Prostate gland (tissue), 2 donors: ENCODE measurements around the gene COL11A2. TPM values are rescaled to one million over a fixed set of nuclear protein-coding genes. Genes with fewer than 3 reads are reported as not detected.

Experiments used
- DNase-seq: peaks from one replicate; pipeline ENCODE4 v3.0.0-alpha.2; 2019; ENCODE audit warnings: low spot score
- H3K27ac ChIP-seq, 2 donors: fragments of 200-600 bp; sonication (generic); 2 replicates each; pipeline ENCODE4 v1.5.1; 2017 to 2019
- H3K27me3 ChIP-seq: fragments of 200-600 bp; sonication (generic); replicated peaks from 2 replicates; pipeline ENCODE4 v1.5.1; 2019; ENCODE audit not compliant: insufficient read depth
- H3K36me3 ChIP-seq, 2 donors: fragments of 200-600 bp; sonication (generic); 1 replicate in 1 of 2; 2 replicates in 1 of 2; pipeline versions ENCODE4 v1.5.1 to v1.8.1; 2017 to 2019
- H3K4me1 ChIP-seq: fragments of 200-600 bp; sonication (generic); replicated peaks from 2 replicates; pipeline ENCODE4 v1.5.1; 2019
- H3K4me3 ChIP-seq, 2 donors: fragments of 200-600 bp; sonication (generic); 2 replicates each; pipeline ENCODE4 v1.5.1; 2017 to 2019
- H3K9me3 ChIP-seq: fragments of 200-600 bp; sonication (generic); 2 replicates; pipeline ENCODE4 v1.5.1; 2017
- CTCF ChIP-seq, 4 experiments: fragments of 200-600 bp in 2 of 4; fragments of 450-650 bp in 2 of 4; sonication (generic) in 2 of 4; IDR thresholded peaks; 1 replicate in 3 of 4; 2 replicates in 1 of 4; pipeline ENCODE4 v1.5.1; 2016 to 2019; ENCODE audit warnings: antibody characterized with exemption in 4 of 4, mild to moderate bottlenecking in 2 of 4, moderate library complexity in 2 of 4
- POLR2A ChIP-seq: fragments of 450-650 bp; IDR thresholded peaks from one replicate; pipeline ENCODE4 v1.6.1; 2016; ENCODE audit warnings: antibody characterized with exemption, mild to moderate bottlenecking
- POLR2AphosphoS5 ChIP-seq: sonication (generic); formaldehyde crosslinking; IDR thresholded peaks from one replicate; pipeline ENCODE4 v1.6.1; 2017; ENCODE audit warnings: antibody characterized with exemption
- WGBS: methylation state at CpG from one replicate; pipeline ENCODE4 v1.1.5; 2018; 5-methylcytosine and 5-hydroxymethylcytosine counted together
- intact Hi-C: fragments of 100-400 bp; cut with DNase I; formaldehyde crosslinking; loops from one replicate; pipeline ENCODE4 v1.14.2; 2022
- total RNA-seq, 2 donors: library from RNA; depleted of rRNA; stranded (reverse); fragments of >200 nt; gene quantifications; one replicate each; pipeline ENCODE4 v1.1.0, GENCODE V29; 2016

COL11A2 gene
- total RNA-seq, 2 donors from 2014 or later = 0.91 to 3.6 TPM

DNA sequence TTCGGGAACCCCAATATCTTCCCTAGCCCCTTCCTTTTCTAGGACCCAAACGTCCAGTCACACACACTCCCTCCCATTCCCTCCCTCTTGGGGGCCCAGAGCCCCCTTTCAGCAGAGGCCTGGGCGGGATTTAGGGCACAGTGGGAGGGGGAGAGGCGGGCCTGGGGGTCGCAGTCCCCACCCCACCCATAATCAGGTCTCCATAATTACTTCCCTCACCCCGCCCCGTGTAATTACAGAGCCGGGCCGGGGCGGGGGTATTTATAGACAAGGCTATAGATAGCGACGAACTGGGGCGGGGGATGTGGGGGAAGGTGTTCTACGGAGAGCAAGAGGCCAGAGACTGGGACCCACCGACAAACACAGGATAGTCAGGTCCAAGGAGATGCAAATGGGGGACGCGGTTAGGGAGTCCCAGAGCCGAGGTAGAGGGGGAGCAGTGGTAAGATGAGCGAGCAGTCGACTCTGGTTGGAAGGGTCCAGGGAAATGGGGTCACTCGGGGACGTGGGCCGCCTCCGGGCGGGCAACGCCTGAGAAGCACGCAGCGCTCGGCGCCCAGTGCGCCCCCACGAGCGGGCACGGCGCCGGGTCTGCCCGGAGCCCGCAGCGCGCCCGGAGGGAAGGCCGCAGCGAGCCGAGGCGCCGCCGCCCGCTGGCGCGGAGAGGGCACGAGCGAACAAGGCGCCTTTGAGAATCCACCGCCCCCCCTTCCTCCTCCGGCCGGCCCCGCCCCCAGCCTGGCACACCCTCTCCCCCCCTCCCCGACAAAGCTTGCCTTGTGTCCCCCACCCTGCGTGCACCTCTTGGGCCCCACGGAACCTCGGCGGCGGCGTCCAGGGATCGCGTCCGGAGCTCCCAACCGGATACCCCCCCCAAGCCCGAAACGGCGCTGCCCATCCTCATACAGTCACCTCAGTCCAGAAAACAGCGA lies 670 bp upstream of the COL11A2 start:
- Histone ChIP-seq H3K9me3 (no peaks in the 10 kb centered on the region), H3K27ac (peak overlapping the region in 1 of 2 donors; percentile 8), H3K27me3 (no peaks in the 10 kb centered on the region), H3K4me1 (peaks cover 7% of the 10 kb centered on the region), H3K4me3 (peak overlapping the region; percentile 21 to 31), H3K36me3 (peaks cover 0 to 11% of the 10 kb centered on the region in 2 donors)
- WGBS = 1% methylated on average over 67 of the region's 72 CpGs
- intact Hi-C loops = no loop called here
- DNase-seq = no peak
- TF ChIP-seq POLR2AphosphoS5 = no peak
- no peak for TF ChIP-seq POLR2A
- no peak for TF ChIP-seq CTCF (IDR thresholded peaks at IDR 0.05)

GRCh38 chr6:33191383-33192104 lies 723 bp downstream of the COL11A2 start:
- WGBS = 51% methylated on average over 8 of the region's 8 CpGs
- peaks cover 7% of the 10 kb centered on the region for H3K4me1 ChIP-seq
- peaks cover 0 to 11% of the 10 kb centered on the region in 2 donors for H3K36me3 ChIP-seq
- intact Hi-C loops = no loop called here
- no peak for TF ChIP-seq CTCF (IDR thresholded peaks at IDR 0.05)
- no peak for TF ChIP-seq POLR2AphosphoS5
- TF ChIP-seq POLR2A = no peak
- no peak overlapping the region for H3K4me3 ChIP-seq
- no peaks in the 10 kb centered on the region for H3K27me3 ChIP-seq
- no peak overlapping the region for H3K27ac ChIP-seq
- no peak for DNase-seq
- no peaks in the 10 kb centered on the region for H3K9me3 ChIP-seq

- DNase-seq = no peak
- intact Hi-C loops = no loop called here
- Histone ChIP-seq H3K27ac (no peak overlapping the region), H3K9me3 (no peaks in the 10 kb centered on the region), H3K27me3 (no peaks in the 10 kb centered on the region), H3K36me3 (peaks cover 0 to 10% of the 10 kb centered on the region in 2 donors), H3K4me3 (no peak overlapping the region), H3K4me1 (peaks cover 7% of the 10 kb centered on the region)
- WGBS = 84% methylated on average over 11 of the region's 11 CpGs
- TF ChIP-seq POLR2A = no peak
- TF ChIP-seq POLR2AphosphoS5 = no peak
- no peak for TF ChIP-seq CTCF (IDR thresholded peaks at IDR 0.05)
Measured at GRCh38 chr6:33190504-33191107, 1.7 kb downstream of the COL11A2 start.

GRCh38 chr6:33189625-33190448 lies 2.4 kb downstream of the COL11A2 start:
- Histone ChIP-seq H3K4me1 (peaks cover 7% of the 10 kb centered on the region), H3K27me3 (no peaks in the 10 kb centered on the region), H3K9me3 (no peaks in the 10 kb centered on the region), H3K4me3 (no peak overlapping the region), H3K36me3 (peaks cover 0 to 2% of the 10 kb centered on the region in 2 donors), H3K27ac (no peak overlapping the region)
- DNase-seq = no peak
- TF ChIP-seq CTCF (IDR thresholded peaks at IDR 0.05) = no peak
- TF ChIP-seq POLR2A = no peak
- no peak for TF ChIP-seq POLR2AphosphoS5
- WGBS = 68% methylated on average over 7 of the region's 7 CpGs
- intact Hi-C loops = no loop called here
